H1 (cell line): ENCODE data around the gene LCMT1.

ENCODE experiments used
- EZH2 ChIP-seq: fragments of 200-600 bp; sonication (generic); IDR thresholded peaks from 2 replicates; pipeline ENCODE4 v1.7.1; 2012; ENCODE audit warnings: low read depth, mild to moderate bottlenecking, moderate library complexity, low read length, inconsistent platforms; ENCODE audit not compliant: severe bottlenecking
- PHF8 ChIP-seq: fragments of 200-600 bp; sonication (generic); conservative IDR thresholded peaks from 2 replicates; pipeline ENCODE4 v1.7.1; 2012; ENCODE audit warnings: low read depth, mild to moderate bottlenecking, inconsistent platforms, low read length, moderate library complexity
- YY1 ChIP-seq: IDR thresholded peaks from 2 replicates; pipeline ENCODE4 v1.6.1; 2011; ENCODE audit warnings: low read depth, mild to moderate bottlenecking, low read length
- TF ChIP-seq, protein P1 (sequence below), 3 experiments: IDR thresholded peaks; 1 replicate in 2 of 3; 2 replicates in 1 of 3; pipeline versions ENCODE4 v1.5.1 to v1.6.1; 2011; ENCODE audit warnings: low read length in 3 of 3, mild to moderate bottlenecking in 3 of 3, inconsistent platforms in 2 of 3, low read depth in 1 of 3, moderate library complexity in 1 of 3; ENCODE audit not compliant: insufficient read depth in 1 of 3; ENCODE audit errors: control extremely low read depth in 1 of 3

DNA sequence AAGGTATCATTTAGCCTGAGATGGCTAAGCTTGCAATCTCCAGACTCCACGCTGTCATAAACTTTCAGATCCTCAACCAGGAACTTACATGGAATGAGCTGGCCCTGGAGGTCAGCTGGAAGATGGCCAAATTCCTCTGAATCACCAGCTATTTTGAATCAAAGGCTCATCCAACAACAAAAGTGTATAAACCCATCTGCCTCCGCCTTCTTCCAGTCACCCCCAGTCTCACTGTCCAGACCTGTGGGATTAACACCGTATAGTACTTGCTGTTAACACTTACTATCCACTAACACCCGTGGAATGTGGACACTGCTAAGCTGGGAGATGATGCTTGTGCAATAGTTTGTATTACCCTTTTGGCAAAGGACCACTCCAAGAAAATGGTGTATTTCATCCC, 1.9 kb upstream of the LCMT1 start:
- TF ChIP-seq PHF8 (no peak), EZH2 (no peak), YY1 (no peak)
- TF ChIP-seq, protein P1, sequence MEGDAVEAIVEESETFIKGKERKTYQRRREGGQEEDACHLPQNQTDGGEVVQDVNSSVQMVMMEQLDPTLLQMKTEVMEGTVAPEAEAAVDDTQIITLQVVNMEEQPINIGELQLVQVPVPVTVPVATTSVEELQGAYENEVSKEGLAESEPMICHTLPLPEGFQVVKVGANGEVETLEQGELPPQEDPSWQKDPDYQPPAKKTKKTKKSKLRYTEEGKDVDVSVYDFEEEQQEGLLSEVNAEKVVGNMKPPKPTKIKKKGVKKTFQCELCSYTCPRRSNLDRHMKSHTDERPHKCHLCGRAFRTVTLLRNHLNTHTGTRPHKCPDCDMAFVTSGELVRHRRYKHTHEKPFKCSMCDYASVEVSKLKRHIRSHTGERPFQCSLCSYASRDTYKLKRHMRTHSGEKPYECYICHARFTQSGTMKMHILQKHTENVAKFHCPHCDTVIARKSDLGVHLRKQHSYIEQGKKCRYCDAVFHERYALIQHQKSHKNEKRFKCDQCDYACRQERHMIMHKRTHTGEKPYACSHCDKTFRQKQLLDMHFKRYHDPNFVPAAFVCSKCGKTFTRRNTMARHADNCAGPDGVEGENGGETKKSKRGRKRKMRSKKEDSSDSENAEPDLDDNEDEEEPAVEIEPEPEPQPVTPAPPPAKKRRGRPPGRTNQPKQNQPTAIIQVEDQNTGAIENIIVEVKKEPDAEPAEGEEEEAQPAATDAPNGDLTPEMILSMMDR (IDR thresholded peaks at IDR 0.05; ENCODE audit: control extremely low read depth in 1 of 3, insufficient read depth in 1 of 3, low read depth in 1 of 3, low read length in 3 of 3), result no peak
